Measurements from ENCODE around the gene ZNF677.
"Not testable (repeated sequence)": the region's sequence is repeated elsewhere in the genome, so short reads cannot be mapped to it uniquely, and the experiment has no call there.

Gene ZNF677

GRCh38 chr19:53190253-53190652 is 64.4 kb downstream of the ZNF677 start:
- H3K4me2 ChIP-seq (ENCODE audit: low read length) = no peak overlapping the region
- peaks cover 5% of the 10 kb centered on the region for H3K4me1 ChIP-seq (ENCODE audit: control insufficient read depth, insufficient read depth, low read length)
- H3K4me3 ChIP-seq (ENCODE audit: low read length) = no peak overlapping the region
- H3K27me3 ChIP-seq (ENCODE audit: control insufficient read depth, insufficient read depth, low read length) = no peaks in the 10 kb centered on the region
- peaks cover 2% of the 10 kb centered on the region for H3K9me3 ChIP-seq (replicated peaks; ENCODE audit: low read length)
- H3K9ac ChIP-seq (ENCODE audit: low read depth, low read length) = no peak overlapping the region
- H3K36me3 ChIP-seq (ENCODE audit: insufficient read depth, low read length) = peaks cover 8% of the 10 kb centered on the region

- H3K4me3 ChIP-seq (ENCODE audit: low read length); H3K9ac ChIP-seq (ENCODE audit: low read depth, low read length); H3K4me2 ChIP-seq (ENCODE audit: low read length); H3K9me3 ChIP-seq (replicated peaks; ENCODE audit: low read length); H3K27me3 ChIP-seq (ENCODE audit: control insufficient read depth, insufficient read depth, low read length); H3K36me3 ChIP-seq (ENCODE audit: insufficient read depth, low read length); H3K4me1 ChIP-seq (ENCODE audit: control insufficient read depth, insufficient read depth, low read length): not testable (repeated sequence)
Measured at GRCh38 chr19:53189691-53190198, 64.9 kb downstream of the ZNF677 start.
